ACC112 (cell line): Measurements from ENCODE around the gene SPON2.

Experiments used
- H2AFZ ChIP-seq: fragments of 200-600 bp; sonication (generic); one replicate; pipeline ENCODE4 v1.6.0; 2017; ENCODE audit warnings: antibody characterized with exemption, low read length; ENCODE audit not compliant: unreplicated experiment
- H3K27ac ChIP-seq: fragments of 200-600 bp; sonication (generic); 2 replicates; pipeline ENCODE4 v1.5.1; 2014; ENCODE audit warnings: low read depth, mild to moderate bottlenecking, antibody characterized with exemption, low read length, moderate library complexity
- H3K27me3 ChIP-seq: fragments of 200-600 bp; sonication (generic); 2 replicates; pipeline ENCODE4 v1.6.1; 2014; ENCODE audit warnings: mild to moderate bottlenecking, antibody characterized with exemption, low read length, moderate library complexity, mixed read lengths; ENCODE audit not compliant: insufficient read depth
- H3K36me3 ChIP-seq: fragments of 200-600 bp; sonication (generic); 2 replicates; pipeline ENCODE4 v1.6.1; 2016; ENCODE audit warnings: mild to moderate bottlenecking, antibody characterized with exemption, low read length, moderate library complexity, mixed read lengths; ENCODE audit not compliant: insufficient read depth
- H3K4me1 ChIP-seq: fragments of 200-600 bp; sonication (generic); one replicate; pipeline ENCODE4 v1.6.1; 2016; ENCODE audit warnings: low read length, mixed read lengths; ENCODE audit not compliant: insufficient read depth, unreplicated experiment, control insufficient read depth
- H3K4me3 ChIP-seq: fragments of 200-600 bp; sonication (generic); 2 replicates; pipeline ENCODE4 v1.5.1; 2014; ENCODE audit warnings: mild to moderate bottlenecking, low read depth, low read length
- H3K79me2 ChIP-seq: fragments of 200-600 bp; sonication (generic); one replicate; pipeline ENCODE4 v1.6.0; 2016; ENCODE audit warnings: low read length; ENCODE audit not compliant: control insufficient read depth, unreplicated experiment, insufficient read depth

Gene SPON2

DNA sequence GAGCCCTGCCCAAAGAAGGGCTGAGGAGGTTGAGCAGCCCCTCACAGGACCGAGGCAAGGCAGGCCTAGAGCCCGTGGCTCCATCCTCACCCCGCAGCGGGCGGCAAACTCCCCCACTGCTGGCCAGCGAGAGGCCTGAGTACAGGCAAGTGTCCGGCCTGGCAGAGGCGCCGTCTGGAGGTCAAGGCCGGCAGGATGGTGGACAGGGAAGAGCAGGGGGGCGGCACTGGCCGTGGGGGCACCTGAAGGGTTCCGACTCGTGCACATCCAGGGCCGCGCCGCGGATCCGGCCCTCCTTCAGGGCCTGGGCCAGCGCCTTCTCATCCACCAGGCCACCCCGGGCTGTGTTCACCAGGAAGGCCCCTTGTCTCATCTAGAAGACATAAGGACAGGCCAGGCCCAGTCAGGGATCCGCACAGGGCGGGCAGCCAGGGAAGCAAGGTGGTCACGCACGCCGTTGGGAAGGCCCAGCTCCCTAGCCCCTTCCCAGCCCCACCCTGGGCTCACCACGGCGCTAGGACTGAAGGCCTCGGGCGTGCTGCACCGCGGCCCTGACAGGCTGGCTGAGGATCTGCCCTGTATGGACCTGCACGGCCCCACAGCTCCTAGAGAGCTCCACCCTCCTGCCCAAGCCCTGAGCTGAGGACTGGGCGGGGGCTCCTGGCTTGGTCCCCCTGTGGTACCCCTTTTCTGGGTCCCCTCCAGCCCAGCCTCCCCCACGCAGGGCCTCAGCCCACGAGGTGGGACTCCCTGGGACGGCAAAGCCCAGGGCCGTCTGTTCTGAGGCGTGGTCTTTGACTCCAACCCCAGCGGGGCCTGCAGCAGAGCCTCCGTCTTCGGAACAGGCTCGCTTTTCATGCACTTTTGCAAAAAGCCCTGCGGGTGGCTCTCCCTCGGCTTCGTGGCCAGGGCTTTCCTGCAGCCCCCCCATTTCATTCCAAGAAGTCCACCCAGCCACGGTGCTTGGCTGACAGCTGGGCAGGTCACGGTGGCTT, 42.0 kb upstream of the SPON2 start:
- Histone ChIP-seq H2AFZ (no peak overlapping the region), H3K27me3 (no peaks in the 10 kb centered on the region), H3K4me3 (no peak overlapping the region), H3K27ac (no peak overlapping the region), H3K4me1 (peaks cover 6% of the 10 kb centered on the region), H3K79me2 (peaks cover 2% of the 10 kb centered on the region), H3K36me3 (peaks cover 7% of the 10 kb centered on the region; the same call in 1 of the 2 replicates)

- Histone ChIP-seq H3K27me3 (no peaks in the 10 kb centered on the region), H2AFZ (no peak overlapping the region), H3K4me1 (peaks cover 8% of the 10 kb centered on the region), H3K36me3 (0 out of 2 replicates have a peak, but pooled peaks cover 1% of the 10 kb centered on the region), H3K4me3 (no peak overlapping the region), H3K27ac (no peak overlapping the region), H3K79me2 (no peaks in the 10 kb centered on the region)
Measured at GRCh38 chr4:1213336-1213995, 41.1 kb upstream of the SPON2 start.

- Histone ChIP-seq H3K27ac (no peak overlapping the region), H2AFZ (no peak overlapping the region), H3K27me3 (no peaks in the 10 kb centered on the region), H3K36me3 (no peaks in the 10 kb centered on the region), H3K79me2 (no peaks in the 10 kb centered on the region), H3K4me3 (no peak overlapping the region), H3K4me1 (peaks cover 12% of the 10 kb centered on the region)
Measured at GRCh38 chr4:1212546-1213335, 40.4 kb upstream of the SPON2 start.

- H3K79me2 ChIP-seq: no peaks in the 10 kb centered on the region
- H3K27me3 ChIP-seq: no peaks in the 10 kb centered on the region
- H2AFZ ChIP-seq: no peak overlapping the region
- H3K4me1 ChIP-seq: peaks cover 12% of the 10 kb centered on the region
- H3K4me3 ChIP-seq: no peak overlapping the region
- no peaks in the 10 kb centered on the region for H3K36me3 ChIP-seq
- H3K27ac ChIP-seq: no peak overlapping the region
Measured at GRCh38 chr4:1211891-1212545, 39.6 kb upstream of the SPON2 start.

GRCh38 chr4:1211371-1211770, 39.0 kb upstream of the SPON2 start:
- Histone ChIP-seq H3K4me3 (no peak overlapping the region), H3K36me3 (no peaks in the 10 kb centered on the region), H3K4me1 (peaks cover 12% of the 10 kb centered on the region), H2AFZ (no peak overlapping the region), H3K27ac (no peak overlapping the region), H3K79me2 (no peaks in the 10 kb centered on the region), H3K27me3 (no peaks in the 10 kb centered on the region)

GRCh38 chr4:1210971-1211370, 38.6 kb upstream of the SPON2 start:
- H3K36me3 ChIP-seq: no peaks in the 10 kb centered on the region
- no peaks in the 10 kb centered on the region for H3K79me2 ChIP-seq
- H3K27ac ChIP-seq: no peak overlapping the region
- H2AFZ ChIP-seq: no peak overlapping the region
- no peaks in the 10 kb centered on the region for H3K27me3 ChIP-seq
- peaks cover 12% of the 10 kb centered on the region for H3K4me1 ChIP-seq
- H3K4me3 ChIP-seq: no peak overlapping the region

DNA sequence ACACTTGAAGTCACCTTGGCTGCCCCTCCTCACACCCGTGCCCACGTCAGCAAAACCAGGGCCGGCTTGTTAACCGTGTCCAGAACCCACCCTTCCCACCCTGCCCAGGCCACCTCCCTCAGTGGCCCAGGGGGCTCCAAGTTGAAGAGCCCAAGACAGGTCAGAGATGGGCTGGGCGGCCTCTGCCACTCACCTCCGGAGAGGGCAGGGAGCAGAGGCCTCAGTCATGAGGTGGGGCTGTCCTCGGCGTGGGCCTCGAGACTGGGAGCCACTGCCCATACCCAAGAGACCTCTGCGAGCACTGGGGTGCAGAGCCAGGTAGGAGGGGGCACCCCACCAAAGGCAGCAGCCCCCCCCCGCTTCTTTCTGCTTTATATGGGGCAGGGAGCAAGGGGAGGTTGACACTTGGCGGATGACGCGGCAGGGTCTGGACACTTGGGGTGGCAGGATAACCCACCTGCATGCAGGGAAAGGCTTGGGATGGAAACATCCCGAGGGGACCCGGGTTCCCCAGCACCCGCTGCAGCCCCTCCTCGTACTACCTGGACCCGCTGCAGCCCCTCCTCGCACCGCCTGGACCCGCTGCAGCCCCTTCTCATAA, 38.0 kb upstream of the SPON2 start:
- no peaks in the 10 kb centered on the region for H3K36me3 ChIP-seq

DNA sequence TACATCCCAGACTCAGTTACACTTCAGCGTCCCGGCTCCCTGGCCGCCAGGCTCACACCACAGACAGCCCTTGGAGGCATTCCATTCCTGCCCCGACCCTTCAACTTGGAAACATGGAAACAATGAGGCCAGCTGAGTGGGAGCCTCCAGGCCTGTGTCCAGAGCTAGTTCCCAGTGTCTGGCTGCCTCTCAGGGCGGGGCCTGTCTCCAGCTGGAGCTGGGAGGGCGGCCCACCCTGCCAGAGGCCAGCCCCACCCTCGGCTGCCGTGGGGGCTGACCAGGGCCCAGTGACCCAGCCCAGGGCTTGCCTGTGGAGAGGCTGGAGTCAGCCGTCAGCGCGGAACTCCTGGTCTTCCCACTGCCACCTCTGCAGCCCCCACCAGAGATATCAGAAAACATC, 37.4 kb upstream of the SPON2 start:
- no peak overlapping the region for H3K27ac ChIP-seq
- H3K27me3 ChIP-seq: no peaks in the 10 kb centered on the region
- no peaks in the 10 kb centered on the region for H3K36me3 ChIP-seq
- no peaks in the 10 kb centered on the region for H3K79me2 ChIP-seq
- peaks cover 12% of the 10 kb centered on the region for H3K4me1 ChIP-seq
- H3K4me3 ChIP-seq: no peak overlapping the region
- H2AFZ ChIP-seq: no peak overlapping the region

More for the DNA sequence above, 38.0 kb upstream of the SPON2 start:
- Histone ChIP-seq H3K4me1 (peaks cover 12% of the 10 kb centered on the region), H3K27me3 (no peaks in the 10 kb centered on the region), H3K27ac (no peak overlapping the region), H3K4me3 (no peak overlapping the region), H3K79me2 (no peaks in the 10 kb centered on the region), H2AFZ (no peak overlapping the region)

- no peak overlapping the region for H3K27ac ChIP-seq
- H2AFZ ChIP-seq: no peak overlapping the region
- H3K27me3 ChIP-seq: no peaks in the 10 kb centered on the region
- H3K79me2 ChIP-seq: no peaks in the 10 kb centered on the region
- peaks cover 12% of the 10 kb centered on the region for H3K4me1 ChIP-seq
- no peak overlapping the region for H3K4me3 ChIP-seq
- no peaks in the 10 kb centered on the region for H3K36me3 ChIP-seq
Measured at GRCh38 chr4:1208970-1209704, 36.8 kb upstream of the SPON2 start.
